Osteoblast (primary cell): ENCODE measurements around the gene ZNF143. TPM values are rescaled to one million over a fixed set of nuclear protein-coding genes. Genes with fewer than 3 reads are reported as not detected.
"Not testable (repeated sequence)": the region's sequence is repeated elsewhere in the genome, so short reads cannot be mapped to it uniquely, and the experiment has no call there.

ENCODE experiments used
- DNase-seq: peaks from one replicate; pipeline ENCODE4 v3.0.0; 2011; ENCODE audit warnings: low spot score, mixed read lengths; ENCODE audit not compliant: insufficient read length; ENCODE audit errors: missing footprints
- H2AFZ ChIP-seq: 2 replicates; pipeline ENCODE4 v1.6.0; 2011; ENCODE audit warnings: mild to moderate bottlenecking, low read length
- H3K27ac ChIP-seq: 2 replicates; pipeline ENCODE4 v1.5.1; 2011; ENCODE audit warnings: mild to moderate bottlenecking, low read depth, low read length, moderate library complexity
- H3K27me3 ChIP-seq: 2 replicates; pipeline ENCODE4 v1.6.0; 2012; ENCODE audit warnings: mild to moderate bottlenecking, control low read depth, inconsistent platforms, low read length, moderate library complexity; ENCODE audit not compliant: insufficient read depth
- H3K36me3 ChIP-seq: 2 replicates; pipeline ENCODE4 v1.5.1; 2011; ENCODE audit warnings: mild to moderate bottlenecking, low read length, control low read depth, moderate library complexity; ENCODE audit not compliant: insufficient read depth
- H3K4me1 ChIP-seq: 2 replicates; pipeline ENCODE4 v1.5.1; 2011; ENCODE audit warnings: mild to moderate bottlenecking, low read length, control low read depth, moderate library complexity; ENCODE audit not compliant: insufficient read depth
- H3K4me2 ChIP-seq: 2 replicates; pipeline ENCODE4 v1.6.0; 2011; ENCODE audit warnings: mild to moderate bottlenecking, low read length; ENCODE audit not compliant: insufficient read depth
- H3K4me3 ChIP-seq: fragments of 200-600 bp; sonication (generic); 3 replicates; pipeline ENCODE4 v1.5.1; 2012; ENCODE audit warnings: mild to moderate bottlenecking, low read length, inconsistent platforms; ENCODE audit not compliant: insufficient read depth
- H3K79me2 ChIP-seq: 2 replicates; pipeline ENCODE4 v1.6.0; 2012; ENCODE audit warnings: mild to moderate bottlenecking, low read length, control low read depth, inconsistent platforms; ENCODE audit not compliant: insufficient read depth
- H3K9me3 ChIP-seq: 2 replicates; pipeline ENCODE4 v1.5.1; 2011; ENCODE audit warnings: low read depth, low read length, control low read depth
- H4K20me1 ChIP-seq: 2 replicates; pipeline ENCODE4 v1.6.0; 2012; ENCODE audit warnings: mild to moderate bottlenecking, low read length, control low read depth; ENCODE audit not compliant: insufficient read depth
- CTCF ChIP-seq: IDR thresholded peaks from 2 replicates; pipeline ENCODE4 v1.5.1; 2011; ENCODE audit warnings: mild to moderate bottlenecking, low read depth, low read length, moderate library complexity; ENCODE audit errors: extremely low read depth
- total RNA-seq: library from RNA; depleted of rRNA; stranded (reverse); fragments of >200 nt; gene quantifications from 2 replicates; pipeline ENCODE4 v1.2.3, GENCODE V29; 2012

ZNF143 gene
- total RNA-seq, 1 donor, result 26.4 TPM

- Histone ChIP-seq H3K27ac (no peak overlapping the region), H3K4me2 (no peak overlapping the region), H4K20me1 (no peaks in the 10 kb centered on the region), H3K27me3 (no peaks in the 10 kb centered on the region), H2AFZ (no peak overlapping the region), H3K36me3 (peaks cover 37% of the 10 kb centered on the region), H3K4me3 (no peak overlapping the region), H3K4me1 (no peaks in the 10 kb centered on the region), H3K79me2 (no peaks in the 10 kb centered on the region), H3K9me3 (no peaks in the 10 kb centered on the region)
- no peak for TF ChIP-seq CTCF
- no peak for DNase-seq
These were observed 12.0 kb upstream of the ZNF143 start for GRCh38 chr11:9448576-9449352.

GRCh38 chr11:9452023-9452422, 8.8 kb upstream of the ZNF143 start:
- H3K79me2 ChIP-seq, H4K20me1 ChIP-seq, H2AFZ ChIP-seq, DNase-seq, H3K9me3 ChIP-seq, H3K4me2 ChIP-seq, H3K4me1 ChIP-seq, H3K4me3 ChIP-seq, H3K27me3 ChIP-seq, H3K27ac ChIP-seq: not testable (repeated sequence)
- H3K36me3 ChIP-seq, result peaks cover 17% of the 10 kb centered on the region

DNA sequence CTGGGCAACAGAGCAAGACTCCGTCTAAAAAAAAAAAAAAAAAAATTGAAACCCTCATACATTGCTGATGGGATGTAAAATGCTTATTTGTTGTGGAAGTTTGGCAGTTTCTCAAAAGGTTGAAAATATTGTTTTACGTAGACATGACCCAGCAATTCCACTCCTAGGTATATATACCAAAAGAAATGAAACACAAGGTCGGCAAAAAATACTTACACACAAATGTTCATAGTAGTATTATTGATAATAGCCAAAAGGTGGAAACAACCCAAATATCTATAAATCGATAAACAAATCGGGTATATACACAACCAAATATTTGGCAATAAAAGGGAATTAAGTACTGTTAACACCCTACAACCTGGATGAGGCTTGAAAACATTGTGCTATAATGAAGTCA, 5.1 kb upstream of the ZNF143 start:
- no peaks in the 10 kb centered on the region for H4K20me1 ChIP-seq
- no peak for DNase-seq
- no peak overlapping the region for H3K4me2 ChIP-seq
- no peaks in the 10 kb centered on the region for H3K4me1 ChIP-seq
- no peak overlapping the region for H3K27ac ChIP-seq
- no peaks in the 10 kb centered on the region for H3K36me3 ChIP-seq
- no peak for TF ChIP-seq CTCF
- H3K9me3 ChIP-seq, result no peaks in the 10 kb centered on the region
- H3K27me3 ChIP-seq, result no peaks in the 10 kb centered on the region
- H3K4me3 ChIP-seq, result no peak overlapping the region
- no peak overlapping the region for H2AFZ ChIP-seq
- peaks cover 14% of the 10 kb centered on the region for H3K79me2 ChIP-seq

DNA sequence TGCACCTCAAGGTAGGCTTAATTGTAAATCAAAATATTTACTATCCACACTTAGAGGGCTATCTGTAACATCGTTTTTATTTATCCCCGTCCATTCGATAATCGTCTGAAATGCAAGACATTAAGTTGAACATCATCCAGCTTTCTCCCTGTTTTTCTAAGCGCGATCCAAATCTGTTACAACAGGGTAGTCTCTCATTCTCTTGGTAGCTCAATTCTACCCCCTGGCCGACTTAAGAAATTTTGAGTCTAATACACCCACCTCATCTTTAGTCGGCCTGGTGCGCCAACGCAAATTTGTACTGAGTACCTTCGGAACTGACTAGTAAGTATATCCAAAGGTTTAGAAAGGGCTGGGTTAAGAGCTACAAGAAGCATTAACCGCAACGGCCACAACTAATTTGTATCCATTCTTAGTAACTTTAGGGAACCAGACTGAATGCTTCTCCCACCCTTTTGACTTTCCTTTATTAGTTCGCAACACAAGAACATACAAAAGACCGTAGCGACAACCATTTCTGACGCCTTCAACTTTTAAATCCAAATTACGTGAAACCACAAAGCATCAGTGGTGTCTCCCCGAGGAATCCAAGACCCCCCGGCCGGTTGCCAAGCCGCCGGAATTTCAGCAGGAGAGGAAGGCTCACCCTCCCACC, 1.0 kb upstream of the ZNF143 start:
- Histone ChIP-seq H2AFZ (peak overlapping the region; percentile 90), H4K20me1 (no peaks in the 10 kb centered on the region), H3K9me3 (no peaks in the 10 kb centered on the region), H3K4me3 (peak overlapping the region; percentile 99), H3K4me2 (peak overlapping the region; percentile 81), H3K27me3 (no peaks in the 10 kb centered on the region), H3K27ac (peak overlapping the region; percentile 100), H3K79me2 (peaks cover 46% of the 10 kb centered on the region), H3K4me1 (peaks cover 12% of the 10 kb centered on the region), H3K36me3 (no peaks in the 10 kb centered on the region)
- peak; percentile 82 for DNase-seq
- no peak for TF ChIP-seq CTCF
